CD4-positive, alpha-beta T cell treated with Interferon alpha-2 for 1 hour (primary cell): Measurements from ENCODE around the gene NPAS3.

Source experiments
- DNase-seq, 2 donors: peaks; one replicate each; pipeline ENCODE4 v3.0.0-alpha.2; 2020 to 2022

NPAS3 gene

DNA sequence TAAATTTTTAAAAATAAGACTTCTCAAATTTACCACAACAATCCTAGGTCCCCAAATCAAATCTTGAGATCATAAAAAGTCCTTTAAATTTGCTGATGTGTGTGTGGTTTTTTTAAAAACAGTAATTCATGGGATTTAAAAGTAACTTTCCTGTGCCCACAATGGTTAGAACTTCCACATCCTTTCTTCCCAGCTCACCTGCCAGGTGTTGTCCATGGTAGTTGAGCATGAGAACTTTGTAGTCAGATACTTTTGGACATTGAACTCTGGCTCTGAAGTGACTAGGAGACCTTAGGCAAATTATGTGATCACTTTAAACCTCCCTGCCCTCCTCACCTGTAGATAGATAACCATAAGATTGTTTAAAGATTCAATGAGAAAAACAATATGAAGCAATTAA lies 253.2 kb downstream of the NPAS3 start:
- DNase-seq = no peak

DNA sequence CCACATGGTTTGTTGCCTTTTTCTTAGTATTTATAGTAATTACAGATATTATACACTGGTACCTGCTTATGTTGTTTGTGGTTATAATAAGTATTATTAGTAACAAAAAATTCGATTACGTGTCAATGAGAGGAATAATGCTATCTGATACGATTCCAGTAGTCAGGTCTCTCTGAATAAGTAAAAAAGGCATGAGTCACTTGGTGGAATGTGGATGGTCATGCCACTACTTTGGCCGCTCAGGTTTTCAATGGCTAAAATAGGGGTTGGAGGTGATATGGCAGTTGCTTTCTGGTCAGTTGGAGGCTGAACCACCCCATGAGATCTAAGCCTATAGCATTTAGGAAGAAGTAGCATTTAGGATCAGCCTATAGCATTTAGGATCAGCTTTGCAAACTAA lies 255.9 kb downstream of the NPAS3 start:
- DNase-seq = no peak

DNA sequence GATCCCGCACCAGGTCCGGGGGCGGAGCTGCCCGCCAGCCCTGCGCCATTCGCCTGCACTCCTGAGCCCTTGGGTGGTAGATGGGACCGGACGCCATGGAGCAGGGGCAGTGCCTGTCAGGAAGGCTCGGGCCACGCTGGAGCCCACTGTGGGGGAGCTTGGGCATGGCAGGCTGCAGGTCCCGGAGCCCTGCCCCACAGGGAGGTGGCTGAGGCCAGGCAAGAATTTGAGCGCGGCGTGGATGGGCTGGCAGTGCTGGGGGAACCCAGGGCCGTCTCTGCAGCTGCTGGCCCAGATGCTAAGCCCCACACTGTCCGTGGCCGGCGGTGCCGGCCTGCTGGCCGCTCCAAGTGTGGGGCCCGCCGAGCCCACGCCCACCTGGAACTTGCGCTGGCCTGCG lies 260.0 kb downstream of the NPAS3 start:
- DNase-seq = no peak

DNA sequence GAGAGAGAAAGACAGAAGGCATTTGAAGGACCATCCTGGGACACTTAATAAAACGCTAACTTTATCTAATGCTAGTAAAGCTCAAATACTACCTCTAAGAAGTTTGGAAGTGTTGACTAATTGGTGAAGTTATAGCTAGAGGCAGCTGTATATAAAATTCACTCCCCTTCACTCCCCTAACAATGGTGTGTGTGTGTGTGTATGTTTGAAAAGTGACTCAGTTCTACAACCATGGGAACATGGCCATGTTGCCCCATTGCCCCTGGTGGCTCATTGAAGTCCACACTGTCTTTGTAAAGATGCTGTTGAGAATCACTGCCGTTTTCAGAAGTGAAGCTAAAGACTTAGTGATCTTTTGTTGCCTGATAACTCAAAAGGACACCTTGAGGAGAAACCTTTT lies 262.4 kb downstream of the NPAS3 start:
- DNase-seq = no peak

DNA sequence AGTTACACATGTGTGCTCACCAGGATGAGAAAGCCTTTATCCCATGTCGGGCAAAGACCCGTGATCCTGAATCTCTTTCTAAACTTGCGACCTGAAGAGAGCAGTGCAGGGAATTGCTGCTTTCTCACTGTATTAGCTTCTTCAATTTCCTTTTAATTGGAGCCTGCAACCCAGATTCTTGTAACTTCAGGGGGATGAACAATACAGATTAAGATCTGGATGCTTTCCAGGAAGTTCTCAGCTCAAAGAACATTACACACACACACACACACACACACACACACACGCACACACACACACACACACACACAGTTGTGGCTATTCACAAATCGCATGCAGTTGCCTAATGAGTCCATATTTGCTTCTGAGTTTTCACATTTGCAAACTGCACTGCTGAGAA lies 268.3 kb downstream of the NPAS3 start:
- DNase-seq = no peak

DNA sequence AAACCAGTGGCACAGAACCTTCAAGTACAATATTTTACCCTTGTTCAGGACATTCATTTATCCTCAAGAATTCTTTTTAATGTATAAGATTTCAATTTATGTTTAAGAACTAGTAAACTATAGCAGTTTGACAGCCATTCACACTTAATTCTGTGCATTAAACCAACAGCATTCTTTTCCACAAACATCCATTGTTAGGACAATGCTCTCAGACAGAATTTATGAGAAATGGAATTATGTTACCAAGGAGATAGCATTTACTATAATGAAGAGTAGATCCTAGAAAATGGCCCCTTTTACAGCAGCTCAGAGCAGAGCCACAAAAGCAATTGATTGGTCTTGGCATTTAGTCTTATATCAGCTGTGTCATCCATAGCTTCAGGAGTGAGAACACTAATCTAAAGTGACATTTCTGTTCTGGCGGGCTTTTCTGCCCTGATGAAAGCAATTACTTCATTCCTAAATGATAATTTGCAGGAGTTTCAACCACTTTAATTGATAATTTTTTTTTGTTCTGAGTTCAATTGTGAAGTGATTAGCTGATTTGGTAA lies 268.9 kb downstream of the NPAS3 start:
- DNase-seq = no peak

DNA sequence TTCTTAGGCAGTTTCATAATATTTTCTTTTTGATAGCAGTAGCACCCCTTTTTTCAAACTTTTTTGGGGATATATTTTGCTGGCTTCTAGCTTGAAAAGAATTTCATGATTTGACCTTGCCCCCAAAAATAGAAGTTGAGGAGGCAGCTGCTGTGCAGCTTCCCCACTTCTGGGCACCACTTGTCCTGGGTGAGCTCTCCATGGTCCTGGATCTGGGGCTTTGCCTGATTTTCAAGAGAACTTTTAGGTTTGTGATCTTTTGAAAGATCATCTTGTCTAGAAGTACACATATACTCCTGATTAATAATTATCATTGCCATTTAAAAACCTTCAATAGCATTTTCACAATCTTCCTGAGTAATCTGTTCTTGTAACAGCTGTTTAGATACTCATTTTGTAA lies 271.6 kb downstream of the NPAS3 start:
- no peak for DNase-seq

DNA sequence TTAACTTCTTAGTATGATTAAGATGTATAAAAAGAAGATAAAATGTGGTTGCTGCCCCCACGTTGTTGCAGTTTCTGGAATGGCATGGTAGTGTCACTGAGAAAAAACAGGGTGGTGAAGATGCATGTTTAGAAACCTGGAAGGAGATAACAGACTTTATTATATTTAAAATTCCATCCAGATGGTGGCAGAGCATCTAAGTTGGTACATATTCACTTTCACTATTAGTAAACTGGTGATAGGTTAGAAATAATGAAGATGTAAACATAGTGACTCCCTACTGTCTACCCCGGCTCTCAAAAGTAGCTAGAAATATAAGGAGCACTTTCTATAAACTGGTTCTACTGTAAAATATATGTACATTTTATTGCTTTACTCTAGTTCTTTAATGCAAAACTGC lies 279.3 kb downstream of the NPAS3 start:
- no peak for DNase-seq

DNA sequence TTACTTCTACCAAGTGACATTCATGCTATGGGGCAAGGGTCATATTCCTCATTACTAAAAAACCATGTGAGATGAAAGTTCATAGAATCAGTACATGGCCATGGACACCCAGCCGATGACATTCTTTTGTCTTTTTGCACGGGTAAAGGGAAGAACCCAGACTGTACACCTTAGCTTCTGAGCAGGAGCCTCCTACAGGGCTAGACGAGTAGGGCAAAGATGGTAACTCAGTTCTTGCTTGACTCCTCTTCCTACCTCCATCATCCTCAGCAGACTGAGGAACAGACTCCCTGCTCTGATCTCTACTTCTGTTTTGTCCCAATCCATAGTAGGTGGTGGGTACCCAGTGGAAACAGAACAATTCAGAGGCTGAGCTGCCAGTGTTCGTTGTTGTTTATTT lies 281.3 kb downstream of the NPAS3 start:
- no peak for DNase-seq

DNA sequence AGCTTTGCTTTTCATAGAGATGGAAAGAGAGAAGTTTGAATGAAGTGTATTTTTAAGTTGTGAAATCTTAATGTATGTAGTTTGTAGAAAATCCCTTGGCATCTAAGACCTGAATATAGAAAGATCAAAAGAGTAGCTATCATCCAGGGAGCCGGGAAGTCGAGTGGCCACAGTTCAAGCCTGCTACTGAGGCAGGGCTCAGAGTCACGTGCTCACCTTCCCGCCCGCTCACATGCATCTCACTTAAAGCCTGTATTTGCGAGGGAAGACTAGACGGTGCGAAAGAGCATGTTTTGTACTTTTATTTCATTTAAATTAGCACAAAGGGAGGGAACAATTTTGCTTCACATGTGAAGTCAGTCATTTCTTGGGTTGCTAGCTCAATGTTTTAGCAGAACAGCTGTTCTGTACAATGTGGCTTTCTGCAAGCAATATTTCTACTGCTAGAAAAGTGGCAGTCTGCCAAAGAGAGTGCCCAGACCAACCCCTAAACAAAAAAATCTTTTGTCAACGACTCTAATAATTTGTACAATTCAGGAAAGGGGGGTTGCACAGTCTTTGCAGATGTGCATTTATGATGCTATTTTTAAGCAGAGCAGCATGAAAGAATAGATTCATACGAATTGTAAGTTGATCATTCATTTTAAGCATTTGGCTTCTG lies 290.7 kb downstream of the NPAS3 start:
- no peak for DNase-seq

DNA sequence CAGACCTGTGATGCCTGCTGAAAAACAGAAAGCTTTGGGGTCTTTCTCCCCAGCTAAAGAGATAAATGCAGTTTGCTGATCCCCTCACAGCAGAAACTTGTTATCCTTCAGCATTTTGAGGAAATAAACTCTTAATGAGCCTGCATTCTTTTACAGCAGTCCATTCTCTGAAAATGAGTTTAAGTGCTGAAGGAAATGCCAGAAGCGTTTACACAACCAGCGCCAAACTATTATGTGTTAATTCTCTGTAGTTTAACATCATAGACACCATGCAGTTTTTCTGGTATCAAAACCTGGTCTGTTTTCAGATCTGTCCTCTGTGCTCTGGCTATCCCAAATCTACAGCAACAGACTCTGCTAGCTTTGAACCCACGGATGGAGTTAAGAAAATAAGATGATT lies 291.3 kb downstream of the NPAS3 start:
- no peak for DNase-seq

DNA sequence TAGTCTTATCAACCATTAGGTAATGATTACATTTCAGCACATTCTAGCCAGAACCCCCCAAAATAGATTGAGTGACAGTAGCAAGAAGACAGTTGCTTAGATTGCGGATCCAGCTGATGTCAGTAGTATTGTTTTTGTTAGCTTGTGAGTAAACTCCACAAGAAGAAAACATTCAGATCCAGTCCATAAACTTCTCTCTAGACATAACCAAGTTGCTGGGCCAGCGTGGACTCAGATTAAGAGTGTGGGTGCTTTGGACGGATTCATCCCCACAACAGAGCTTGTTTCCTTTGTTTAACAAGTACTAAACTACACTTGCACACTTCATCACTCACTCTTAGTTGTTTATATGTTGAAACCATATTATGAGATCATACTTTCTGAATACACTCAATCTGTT lies 293.4 kb downstream of the NPAS3 start:
- DNase-seq = no peak

DNA sequence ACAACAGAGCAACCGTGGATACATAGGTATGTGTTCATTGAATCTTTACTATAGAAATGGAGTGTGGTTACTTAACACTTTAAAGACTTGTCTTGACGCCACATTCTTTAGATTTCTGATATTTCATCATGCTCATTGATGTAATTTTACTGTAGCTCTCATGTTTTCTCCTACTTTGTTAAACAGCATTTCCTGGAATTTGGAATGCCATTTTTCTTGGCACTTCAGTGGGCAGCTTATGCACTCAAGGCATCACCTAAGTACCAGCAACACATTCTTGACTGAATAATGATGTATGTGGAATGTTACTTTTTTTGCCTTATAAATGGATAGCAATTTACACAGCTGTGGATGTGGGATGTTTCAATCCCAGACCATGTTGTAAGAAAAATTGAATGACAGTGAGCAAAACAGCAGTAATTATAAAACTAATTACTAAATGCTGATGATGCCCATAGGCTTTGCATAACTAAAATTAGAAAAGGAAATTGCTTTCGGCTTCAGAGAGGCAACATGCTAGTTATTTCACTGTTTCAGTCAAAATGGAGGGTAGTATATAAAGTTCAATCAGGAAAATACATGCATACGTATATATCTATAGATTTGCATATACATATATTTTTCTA lies 298.5 kb downstream of the NPAS3 start:
- DNase-seq = no peak

DNA sequence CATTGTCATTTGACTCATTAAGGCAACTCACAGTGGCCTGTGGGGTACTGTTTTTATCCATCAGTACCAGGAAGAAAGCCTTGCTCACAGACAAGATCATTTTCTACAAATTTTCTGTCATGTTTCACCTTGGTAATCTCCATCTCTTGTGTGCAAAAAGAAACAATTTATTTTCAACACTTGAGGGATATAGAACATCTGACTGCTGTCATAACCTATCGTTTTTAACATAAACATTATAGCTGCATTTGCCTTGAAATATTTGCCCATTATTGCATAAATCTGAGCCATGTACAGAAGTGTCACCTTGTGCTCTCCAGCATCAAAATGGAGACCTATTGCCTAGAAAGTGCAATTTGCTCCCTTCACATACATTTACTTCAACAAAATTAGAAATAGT lies 300.8 kb downstream of the NPAS3 start:
- DNase-seq = no peak

DNA sequence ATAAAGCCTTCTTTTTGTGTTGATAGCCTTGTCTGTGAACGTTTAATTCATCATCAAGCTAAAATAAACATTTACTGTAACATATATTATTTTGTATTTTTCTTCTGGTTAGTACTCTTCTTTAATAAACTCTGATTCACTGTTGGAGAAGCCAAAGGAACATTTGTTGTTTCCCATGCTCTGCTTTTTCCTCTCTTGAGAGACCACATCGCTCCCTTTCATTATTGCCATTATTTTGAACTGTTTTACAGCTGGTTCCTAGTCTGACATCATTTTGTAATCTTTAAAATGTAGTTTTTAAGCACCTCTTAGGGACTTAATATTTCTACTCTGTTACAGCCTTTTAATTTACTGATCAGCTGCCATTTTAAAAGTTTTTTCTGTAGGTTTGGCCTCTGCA lies 301.8 kb downstream of the NPAS3 start:
- DNase-seq = no peak

DNA sequence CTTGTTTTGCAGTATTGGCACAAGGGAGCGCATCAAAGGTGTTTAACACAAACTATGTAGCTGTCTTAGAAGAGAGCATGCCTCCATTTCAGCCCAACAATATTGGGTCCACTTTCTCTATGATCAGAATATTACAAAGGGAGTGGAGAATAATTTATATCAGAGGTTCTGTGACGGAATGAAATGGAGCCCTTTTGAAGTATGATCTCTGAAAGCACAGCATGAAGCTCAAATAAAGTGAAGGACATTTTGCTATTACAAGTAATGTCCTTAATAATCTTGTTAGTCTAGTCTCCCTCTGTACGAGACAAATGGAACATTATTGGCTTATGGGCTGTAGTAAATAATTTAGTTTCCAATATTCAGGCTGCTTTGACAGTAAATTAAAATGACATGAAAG lies 302.7 kb downstream of the NPAS3 start:
- no peak for DNase-seq

DNA sequence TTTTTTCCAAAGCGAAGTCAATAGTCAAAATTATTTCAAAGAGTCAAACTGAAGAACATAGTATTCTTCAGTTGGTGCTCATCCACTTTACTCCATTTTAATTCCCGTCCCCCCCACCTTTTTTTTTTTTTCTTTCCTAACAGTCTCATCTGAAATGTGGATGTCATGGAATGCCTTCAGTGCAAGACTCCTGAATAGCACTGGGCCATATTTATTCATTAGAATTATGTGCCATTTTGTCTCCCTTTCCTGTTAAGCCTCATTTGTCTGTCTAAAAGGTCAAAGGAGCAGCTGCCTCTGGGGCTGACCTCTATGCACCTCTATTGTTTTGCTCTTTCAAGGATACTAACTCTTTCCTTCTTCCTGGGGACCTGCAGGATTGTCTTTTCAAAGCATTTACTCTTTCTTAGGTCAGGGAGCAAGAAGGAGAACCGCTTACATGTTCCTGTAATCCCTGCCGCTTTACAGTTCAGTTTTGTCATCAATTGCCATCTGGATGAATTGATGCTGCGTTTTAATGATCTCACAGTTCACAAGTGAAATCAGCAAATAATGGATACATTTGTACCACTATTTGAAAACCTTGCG lies 310.6 kb downstream of the NPAS3 start:
- no peak for DNase-seq

DNA sequence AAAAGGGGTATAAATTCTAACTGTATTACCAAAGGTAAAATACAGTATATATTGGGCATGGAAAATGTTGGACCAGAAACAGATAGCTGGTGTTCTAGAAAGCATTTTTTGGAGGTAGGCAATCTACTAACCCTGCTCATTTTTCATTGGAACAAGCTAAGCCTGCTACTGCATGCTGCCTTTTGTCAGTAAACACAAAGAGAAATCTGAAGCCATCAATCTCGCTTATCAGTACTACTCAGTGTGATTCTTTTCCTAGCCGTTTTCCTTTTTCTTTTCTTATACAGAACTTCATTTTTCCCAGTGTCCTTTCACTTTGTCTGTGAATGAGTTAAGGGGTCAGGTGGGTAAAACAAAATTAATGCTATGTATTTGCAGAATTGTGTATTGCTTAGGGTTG lies 312.3 kb downstream of the NPAS3 start:
- no peak for DNase-seq

DNA sequence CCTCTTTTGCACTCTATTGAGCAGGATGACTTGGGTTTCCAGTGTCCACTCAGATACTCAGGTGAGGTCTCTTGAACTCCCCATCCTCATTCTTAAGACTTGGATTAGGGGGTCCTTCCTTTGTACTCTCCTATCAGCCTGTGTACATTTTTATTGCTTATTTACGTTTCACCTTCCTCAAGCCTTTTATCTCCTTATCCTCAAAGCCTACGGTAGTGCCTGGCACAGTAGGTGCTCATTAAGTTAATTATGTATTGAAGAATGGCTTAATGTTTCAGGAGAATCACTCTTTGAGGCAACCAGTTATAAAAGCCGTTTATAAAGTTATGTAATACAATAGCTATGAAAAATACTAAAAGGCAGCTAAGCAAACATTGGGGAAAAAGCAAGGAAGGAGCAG lies 315.7 kb downstream of the NPAS3 start:
- no peak for DNase-seq

DNA sequence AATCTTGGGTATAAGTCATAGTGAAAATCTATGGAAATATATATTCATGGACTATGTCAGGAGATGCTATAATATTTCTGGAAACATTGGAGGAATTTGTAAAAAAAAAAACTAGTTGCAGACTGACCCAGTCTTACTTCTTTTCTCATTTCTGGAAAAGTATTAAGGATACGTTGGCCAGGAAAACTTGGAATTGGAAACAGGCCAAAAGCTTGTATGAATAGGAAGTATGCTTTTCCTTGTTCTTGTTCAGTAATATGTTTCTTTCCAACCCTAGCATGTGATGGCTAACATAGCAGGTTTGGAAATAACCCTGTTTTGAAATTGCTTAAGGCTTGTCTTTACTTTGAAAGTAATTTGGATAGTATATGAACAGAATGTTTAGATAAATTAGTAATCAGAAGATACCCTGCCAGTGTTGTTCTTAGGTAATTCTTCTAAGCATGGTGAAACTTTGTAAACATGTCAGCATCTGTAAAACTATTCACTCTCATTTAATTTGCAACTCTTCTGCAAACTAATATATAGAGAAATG lies 316.2 kb downstream of the NPAS3 start:
- DNase-seq = no peak

DNA sequence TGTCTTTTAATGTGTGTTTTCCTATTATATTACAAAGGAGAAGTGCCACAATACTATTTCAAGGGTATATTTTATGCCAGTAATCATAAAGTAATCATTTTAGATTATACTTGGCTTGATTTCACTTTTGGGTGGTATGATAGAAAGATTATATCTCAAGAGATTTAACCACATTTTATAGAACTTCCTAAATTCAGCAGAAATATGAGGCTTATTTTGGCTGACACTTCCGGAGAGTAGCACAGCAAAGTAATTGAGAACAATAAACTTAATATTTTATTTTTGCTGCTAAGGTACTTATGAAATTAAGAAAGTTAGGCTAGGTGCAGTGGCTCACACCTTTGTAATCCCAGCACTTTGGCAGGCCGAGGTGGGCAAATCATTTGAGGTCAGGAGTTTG lies 319.1 kb downstream of the NPAS3 start:
- DNase-seq = no peak

DNA sequence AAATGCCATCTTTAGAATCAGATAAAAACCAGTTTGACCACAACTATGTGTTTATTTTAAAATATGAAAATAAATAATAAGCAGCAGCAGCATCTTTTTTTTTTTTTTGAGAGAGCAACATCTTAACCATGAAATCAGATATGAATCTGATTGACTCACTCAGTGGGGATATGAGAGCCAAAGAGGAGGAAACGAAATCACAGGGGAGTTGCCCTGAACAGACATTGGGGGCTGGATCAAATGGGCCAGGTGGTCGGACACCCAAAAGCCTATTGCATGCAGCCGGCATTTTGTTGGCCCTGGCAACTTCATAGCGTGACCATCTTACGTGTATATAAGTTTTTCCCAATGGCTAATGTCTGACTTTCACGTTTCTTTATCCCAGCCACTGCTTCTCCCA lies 321.1 kb downstream of the NPAS3 start:
- no peak for DNase-seq

DNA sequence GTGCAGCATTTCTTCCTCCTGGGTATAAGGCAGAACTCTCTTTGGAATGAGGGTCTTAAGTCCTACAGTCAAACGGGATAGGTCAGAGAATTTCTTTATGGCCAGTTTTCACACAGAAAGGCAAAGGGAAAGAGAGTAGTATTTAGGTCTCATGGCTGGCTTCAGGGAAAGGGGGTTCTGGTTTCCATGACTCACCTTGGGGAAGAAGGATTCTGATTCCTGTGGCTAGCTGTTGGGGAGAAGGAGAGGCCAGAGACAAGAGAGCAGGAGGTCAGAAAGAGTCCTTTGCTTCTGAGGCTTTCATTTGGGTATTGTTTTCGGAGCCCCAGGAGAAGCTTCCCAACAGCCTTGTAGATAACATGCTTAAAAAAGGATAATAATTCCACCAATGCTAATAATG lies 332.5 kb downstream of the NPAS3 start:
- no peak for DNase-seq

DNA sequence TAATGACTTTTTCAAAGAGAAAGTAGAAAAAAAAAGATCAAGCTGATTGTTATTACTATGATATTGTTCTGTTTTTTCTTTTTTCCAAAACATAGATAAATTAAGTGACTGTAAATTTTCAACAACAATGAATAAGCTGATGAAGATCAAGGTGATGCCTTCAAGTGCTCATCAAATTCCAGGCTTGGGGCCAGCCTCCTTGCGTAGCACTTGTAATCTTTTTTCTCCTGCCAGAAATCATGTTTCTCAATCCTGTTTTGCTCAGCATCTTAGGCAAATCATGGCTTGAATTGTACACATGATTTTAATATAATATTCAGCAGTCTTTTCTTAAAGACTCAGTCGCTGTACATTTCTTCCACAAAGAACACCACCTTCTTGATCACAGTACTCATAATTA lies 333.2 kb downstream of the NPAS3 start:
- no peak for DNase-seq
